Measurements from ENCODE around the gene POU3F3.

The POU3F3 gene

GRCh38 chr2:104847586-104848160 is 6.2 kb upstream of the POU3F3 start:
- DNase-seq (ENCODE audit: low read depth in 2 of 2), result no peak

DNA sequence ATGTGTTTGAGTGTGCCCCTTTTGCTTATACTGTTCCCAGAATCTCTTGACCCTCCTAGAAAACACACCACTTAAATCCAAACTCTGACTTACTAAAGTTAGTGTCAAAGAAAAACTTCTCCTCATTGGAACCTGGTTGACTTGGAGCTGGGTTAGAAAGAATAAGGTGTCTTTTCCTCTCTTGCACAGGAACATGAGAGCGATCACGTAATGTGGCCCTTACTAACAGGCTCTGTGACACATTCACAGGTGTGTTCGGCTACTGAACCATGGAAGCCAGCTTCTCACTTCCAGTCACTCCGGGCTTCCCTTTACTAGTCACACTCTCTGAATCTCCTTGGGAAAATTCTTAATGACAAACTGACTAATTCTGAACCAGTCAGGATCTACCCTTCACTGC is 5.4 kb upstream of the POU3F3 start:
- no peak for DNase-seq (ENCODE audit: low read depth in 2 of 2)

DNA sequence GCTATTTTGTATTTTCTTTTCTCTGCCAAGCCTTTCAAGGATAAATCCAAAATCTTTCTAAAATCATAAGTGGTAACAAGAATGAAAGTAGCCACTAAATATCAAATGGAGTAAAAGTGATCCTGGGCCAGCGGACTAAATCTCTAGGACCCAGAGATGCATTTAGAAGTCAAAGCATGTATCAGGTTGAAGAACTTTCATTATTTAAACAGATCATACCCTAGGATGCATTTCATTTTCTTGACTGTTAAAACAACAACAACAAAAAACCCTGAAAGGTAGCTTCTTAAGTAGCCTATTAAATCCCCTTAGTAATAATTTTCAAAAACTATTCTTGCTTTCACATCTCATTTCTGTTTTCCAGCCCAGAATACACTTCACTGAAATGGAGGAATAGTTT is 4.8 kb upstream of the POU3F3 start:
- DNase-seq (ENCODE audit: low read depth in 2 of 2), result no peak

DNA sequence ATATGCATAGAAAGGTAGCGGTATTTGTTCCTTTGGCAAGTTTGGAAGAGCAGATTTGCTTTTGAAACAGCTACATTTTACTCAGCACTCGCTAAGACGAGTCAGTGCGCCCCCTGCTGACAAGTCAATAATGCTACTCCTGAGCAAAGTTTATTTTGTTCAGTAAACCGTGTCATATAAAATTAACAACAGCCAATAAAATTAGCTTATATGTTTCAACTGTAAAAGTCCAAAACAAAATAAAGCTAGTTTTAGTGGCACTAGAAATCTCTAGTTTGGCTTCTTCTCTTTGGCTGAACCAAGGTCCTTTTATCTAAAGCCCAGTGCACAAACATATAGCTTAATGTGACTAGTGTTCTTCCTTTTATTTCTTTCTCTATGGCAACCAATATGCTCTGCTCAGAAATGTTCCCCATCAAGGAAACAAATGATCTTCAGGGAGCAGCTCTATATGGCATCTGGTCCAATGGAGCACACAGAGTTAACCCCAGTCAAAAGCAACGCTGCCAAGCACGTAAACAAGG is 4.2 kb upstream of the POU3F3 start:
- no peak for DNase-seq (ENCODE audit: low read depth in 2 of 2)

DNA sequence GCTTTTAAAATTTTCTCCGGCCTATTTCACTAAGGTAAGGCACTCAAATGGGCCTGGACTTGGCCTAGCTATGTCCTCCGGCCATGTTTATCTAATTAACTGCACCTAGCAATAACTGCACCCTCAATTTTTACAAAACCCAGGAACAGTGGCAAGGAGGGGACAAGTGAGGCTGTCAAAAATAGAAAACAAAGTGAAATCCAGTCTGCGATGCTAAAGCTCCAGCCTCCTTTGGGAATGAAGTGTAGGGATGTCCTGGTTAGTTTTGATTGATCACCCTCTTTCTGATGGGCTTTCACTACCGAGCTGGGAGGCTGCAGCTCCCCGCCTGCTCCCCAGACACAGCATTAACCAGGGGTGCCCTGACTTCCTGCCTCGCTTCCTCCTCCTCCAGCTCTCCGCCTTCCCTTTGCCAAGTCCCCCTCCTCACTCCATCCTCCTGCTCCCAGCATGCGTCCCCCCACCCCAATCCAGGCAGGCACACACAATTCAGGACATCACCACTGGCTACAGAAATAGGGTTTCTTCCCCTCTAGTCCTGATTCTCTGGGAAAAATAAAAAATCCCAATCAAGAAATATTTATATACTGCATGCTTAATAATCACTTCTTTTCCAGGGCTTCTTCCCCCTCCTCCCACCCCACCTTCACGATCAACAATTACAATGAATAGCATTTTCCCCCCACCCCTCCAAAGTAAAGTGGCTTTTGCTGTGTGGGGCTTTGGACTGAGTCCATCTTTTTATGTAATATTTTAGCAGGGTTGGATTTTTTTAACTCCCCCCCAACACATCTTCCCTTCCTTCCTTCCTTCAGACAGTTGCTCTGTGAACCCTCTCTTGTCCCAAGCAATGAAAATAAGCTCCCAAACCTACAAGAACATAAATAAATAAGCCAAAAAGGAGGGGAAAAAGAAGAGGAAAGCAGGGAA is 3.3 kb upstream of the POU3F3 start:
- DNase-seq (ENCODE audit: low read depth in 2 of 2), result no peak

- no peak for DNase-seq (ENCODE audit: low read depth in 2 of 2)
These were observed 2.4 kb upstream of the POU3F3 start for GRCh38 chr2:104851291-104852089.

GRCh38 chr2:104852090-104852666 is 1.7 kb upstream of the POU3F3 start:
- no peak for DNase-seq (ENCODE audit: low read depth in 2 of 2)

GRCh38 chr2:104854498-104855220 is 744 bp downstream of the POU3F3 start:
- DNase-seq (ENCODE audit: low read depth in 2 of 2), result no peak

DNA sequence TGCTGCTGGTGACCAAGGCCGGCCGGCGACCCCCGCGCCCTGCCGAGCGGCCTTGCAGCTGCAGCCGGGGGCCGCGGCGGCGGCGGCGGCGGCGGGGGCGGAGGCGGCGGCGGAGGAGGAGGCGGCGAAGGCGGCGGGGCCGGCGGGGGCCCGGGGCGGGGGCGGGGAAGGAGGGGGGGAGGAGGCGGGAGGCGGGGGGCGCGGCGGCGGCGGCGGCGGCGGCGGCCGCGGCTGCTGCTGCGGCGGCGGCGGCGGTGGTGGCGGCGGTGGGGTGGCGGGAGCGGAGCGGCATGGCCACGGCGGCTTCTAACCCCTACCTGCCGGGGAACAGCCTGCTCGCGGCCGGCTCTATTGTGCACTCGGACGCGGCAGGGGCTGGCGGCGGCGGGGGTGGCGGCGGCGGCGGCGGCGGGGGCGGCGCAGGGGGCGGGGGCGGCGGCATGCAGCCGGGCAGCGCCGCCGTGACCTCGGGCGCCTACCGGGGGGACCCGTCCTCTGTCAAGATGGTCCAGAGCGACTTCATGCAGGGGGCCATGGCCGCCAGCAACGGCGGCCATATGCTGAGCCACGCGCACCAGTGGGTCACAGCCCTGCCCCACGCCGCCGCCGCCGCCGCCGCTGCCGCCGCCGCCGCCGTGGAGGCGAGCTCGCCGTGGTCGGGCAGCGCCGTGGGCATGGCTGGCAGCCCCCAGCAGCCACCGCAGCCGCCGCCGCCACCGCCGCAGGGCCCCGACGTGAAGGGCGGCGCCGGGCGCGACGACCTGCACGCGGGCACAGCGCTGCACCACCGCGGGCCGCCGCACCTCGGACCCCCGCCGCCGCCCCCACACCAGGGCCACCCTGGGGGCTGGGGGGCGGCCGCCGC is 1.5 kb downstream of the POU3F3 start:
- DNase-seq (ENCODE audit: low read depth in 2 of 2), result no peak

- DNase-seq (ENCODE audit: low read depth in 2 of 2), result no peak
These were observed 2.4 kb downstream of the POU3F3 start for GRCh38 chr2:104856086-104856972.

- DNase-seq (ENCODE audit: low read depth in 2 of 2), result no peak
These were observed 3.0 kb downstream of the POU3F3 start for GRCh38 chr2:104856973-104857261.

GRCh38 chr2:104857262-104858005 is 3.5 kb downstream of the POU3F3 start:
- DNase-seq (ENCODE audit: low read depth in 2 of 2), result no peak

DNA sequence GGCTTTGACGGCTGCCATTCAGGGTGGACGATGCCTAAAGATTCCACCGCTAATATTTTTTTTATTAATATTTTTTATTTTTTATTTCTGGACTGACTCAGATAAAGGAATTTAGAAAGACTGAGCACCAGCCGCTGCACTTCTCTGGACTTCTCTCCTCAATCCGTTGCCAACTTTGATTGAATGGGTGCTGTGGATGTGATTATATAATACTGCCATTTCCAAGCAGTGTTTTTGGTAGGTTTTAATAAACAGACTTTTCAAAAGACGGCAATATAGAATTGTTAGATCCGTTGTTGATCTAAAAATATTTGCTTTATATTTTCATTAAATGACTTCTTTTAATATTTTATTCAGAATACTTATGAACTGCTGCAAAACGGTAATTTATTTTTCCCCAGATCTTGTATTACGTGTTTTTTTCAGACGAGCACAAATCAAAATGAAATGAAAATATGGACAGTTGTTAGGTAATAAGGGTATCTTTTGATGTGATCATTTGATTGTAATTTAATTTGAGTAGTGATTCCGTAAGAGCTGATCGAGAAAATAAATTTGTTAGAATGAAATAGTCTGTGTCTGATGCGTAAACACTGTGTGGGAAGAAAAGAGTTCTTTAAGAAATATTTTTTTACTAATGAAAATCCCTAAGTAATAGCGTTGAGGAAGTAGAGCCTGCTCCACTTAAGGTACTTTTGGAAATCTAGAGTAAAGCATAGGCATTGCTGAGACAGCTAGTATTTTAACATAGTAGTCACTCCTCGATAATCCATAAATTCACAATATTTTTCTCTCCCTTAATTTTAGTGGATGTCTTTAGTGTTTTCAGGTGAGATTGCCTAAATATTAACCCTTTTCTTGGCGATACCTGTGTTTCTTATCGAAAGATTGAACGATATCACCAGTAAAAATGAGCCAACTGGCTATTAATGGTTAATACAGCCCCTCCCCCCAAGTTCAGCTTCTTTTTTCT is 4.4 kb downstream of the POU3F3 start:
- no peak for DNase-seq (ENCODE audit: low read depth in 2 of 2)

DNA sequence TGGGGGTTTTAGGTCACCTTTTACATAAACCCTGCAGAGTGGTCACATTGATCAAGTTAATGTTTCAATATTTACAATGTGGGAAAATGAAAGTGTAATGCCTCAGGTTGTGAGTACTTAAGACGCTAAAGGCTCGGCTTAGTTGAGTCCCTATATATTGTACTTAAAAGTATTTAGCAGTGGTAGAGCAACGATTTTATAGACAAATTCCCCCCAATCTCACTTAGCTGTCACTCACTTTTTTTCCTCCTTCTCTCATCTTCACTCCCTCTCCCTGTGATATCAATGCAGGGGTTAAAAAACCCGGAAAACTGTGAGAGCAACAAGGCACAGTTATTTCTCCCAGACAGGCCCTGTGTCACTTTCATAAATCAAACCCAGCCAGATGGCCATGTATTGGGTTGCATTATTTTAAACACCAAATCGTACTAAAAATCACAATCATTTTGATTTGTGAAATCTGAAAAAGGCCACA is 5.4 kb downstream of the POU3F3 start:
- DNase-seq (ENCODE audit: low read depth in 2 of 2), result no peak

DNA sequence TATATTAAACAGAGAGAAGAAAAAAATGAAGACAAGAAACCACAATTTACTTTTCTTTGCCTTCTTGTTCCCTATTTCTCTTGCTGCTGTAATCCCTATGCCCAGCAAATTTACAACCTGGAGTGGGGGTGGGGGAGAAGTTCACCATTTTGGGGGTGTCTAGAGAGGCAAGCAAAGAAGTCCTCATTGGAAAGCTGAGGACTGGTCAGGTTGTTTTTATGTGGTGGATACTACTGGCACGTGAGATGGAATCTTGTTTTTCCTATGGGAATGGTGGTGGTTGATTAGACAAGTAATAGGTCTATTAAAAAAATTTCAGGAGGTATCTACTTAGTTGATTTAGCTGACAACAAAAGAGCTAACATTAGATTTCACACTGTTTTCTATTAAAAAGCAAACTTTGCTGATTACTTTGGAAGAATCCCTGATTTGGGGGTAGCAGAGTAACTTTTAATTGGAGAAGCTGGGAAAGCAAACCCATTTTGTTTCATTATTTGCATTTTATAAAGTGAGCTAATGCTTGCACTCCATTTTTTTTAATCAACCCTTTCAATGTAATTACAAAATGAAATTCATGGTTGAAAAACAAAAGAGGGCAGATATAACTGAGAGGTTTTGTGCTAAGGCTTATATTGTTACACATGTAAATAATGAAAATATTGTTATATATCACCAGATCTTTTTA is 6.0 kb downstream of the POU3F3 start:
- DNase-seq (ENCODE audit: low read depth in 2 of 2), result no peak

- no peak for DNase-seq (ENCODE audit: low read depth in 2 of 2)
These were observed 6.5 kb downstream of the POU3F3 start for GRCh38 chr2:104860451-104860790.

All from stimulated activated CD8-positive, alpha-beta memory T cell treated with anti-CD3 and anti-CD28 coated beads, Interleukin-15, amount 100 ng/mL, for 4 hours (primary cell).